B cell (primary cell): ENCODE measurements around the gene RMDN2. TPM values are rescaled to one million over a fixed set of nuclear protein-coding genes. Genes with fewer than 3 reads are reported as not detected.

ENCODE experiments used
- ATAC-seq: fragments of 200-7000 bp; cut with Tn5 transposase; one replicate; pipeline ENCODE4 v1.10.0; 2021; ENCODE audit warnings: low read depth, mild to moderate bottlenecking, moderate number of reproducible peaks, moderate library complexity
- CTCF ChIA-PET: fragments of 350-600 bp; sonication (Branson Sonifier 250); formaldehyde crosslinking; loops from one replicate; lab custom pipeline; 2021; ENCODE audit warnings: antibody characterized with exemption, inconsistent platforms; lab: Charles Lee
- POLR2A ChIA-PET: fragments of 350-600 bp; sonication (Branson Sonifier 250); formaldehyde crosslinking; loops from one replicate; lab custom pipeline; 2021; ENCODE audit warnings: antibody characterized with exemption; lab: Charles Lee
- DNase-seq: peaks from one replicate; pipeline ENCODE4 v3.0.0; 2013
- H2AFZ ChIP-seq: 2 replicates; pipeline ENCODE4 v1.6.1; 2012; ENCODE audit warnings: mild to moderate bottlenecking, low read depth, low read length; ENCODE audit not compliant: insufficient read depth, poor library complexity, severe bottlenecking
- H3K27ac ChIP-seq, 2 donors: 1 replicate in 1 of 2; 2 replicates in 1 of 2; pipeline ENCODE4 v1.5.1; 2012 to 2013; ENCODE audit warnings: low read length in 2 of 2, mild to moderate bottlenecking in 2 of 2, moderate library complexity in 1 of 2
- H3K27me3 ChIP-seq, 4 experiments: fragments of 200-600 bp in 1 of 4; sonication (generic) in 1 of 4; replicated peaks in 1 of 4; 1 replicate in 2 of 4; 2 replicates in 2 of 4; pipeline versions ENCODE4 v1.6.1 to v1.7.0; 2013 to 2016; ENCODE audit warnings: low read length in 3 of 4, mild to moderate bottlenecking in 2 of 4, mixed read lengths in 1 of 4, moderate library complexity in 1 of 4; ENCODE audit not compliant: insufficient read depth in 4 of 4, control insufficient read depth in 3 of 4; ENCODE audit errors: control extremely low read depth in 1 of 4
- H3K36me3 ChIP-seq, 2 experiments: replicated peaks in 1 of 2; 1 replicate in 1 of 2; 2 replicates in 1 of 2; pipeline versions ENCODE4 v1.6.1 to v1.7.1; 2013; ENCODE audit warnings: low read length in 1 of 2; ENCODE audit not compliant: insufficient read depth in 2 of 2, control insufficient read depth in 1 of 2; ENCODE audit errors: control extremely low read depth in 1 of 2, extremely low read depth in 1 of 2
- H3K4me1 ChIP-seq, 2 donors: fragments of 200-600 bp in 1 of 2; sonication (generic) in 1 of 2; 1 replicate in 1 of 2; 2 replicates in 1 of 2; pipeline versions ENCODE4 v1.5.1 to v1.6.1; 2013 to 2017; ENCODE audit warnings: low read length in 2 of 2; ENCODE audit not compliant: control insufficient read depth in 2 of 2, insufficient read depth in 2 of 2
- H3K4me2 ChIP-seq: replicated peaks from 2 replicates; pipeline ENCODE3; 2012; ENCODE audit warnings: mild to moderate bottlenecking, low read depth, low read length; ENCODE audit not compliant: poor library complexity, severe bottlenecking
- H3K4me3 ChIP-seq, 5 experiments: fragments of 200-600 bp in 1 of 5; sonication (generic) in 1 of 5; 1 replicate in 3 of 5; 2 replicates in 2 of 5; pipeline versions ENCODE4 v1.5.1 to v1.7.0; 2011 to 2016; ENCODE audit warnings: low read length in 4 of 5, mild to moderate bottlenecking in 4 of 5, low read depth in 2 of 5, control low read depth in 1 of 5, moderate library complexity in 1 of 5; ENCODE audit not compliant: insufficient read depth in 1 of 5; ENCODE audit errors: control extremely low read depth in 1 of 5, extremely low read depth in 1 of 5
- H3K79me2 ChIP-seq: fragments of 200-600 bp; sonication (generic); one replicate; pipeline ENCODE4 v1.6.0; 2016; ENCODE audit warnings: low read length; ENCODE audit not compliant: control insufficient read depth, insufficient read depth
- H3K9ac ChIP-seq: fragments of 200-600 bp; sonication (generic); 2 replicates; pipeline ENCODE4 v1.6.1; 2017; ENCODE audit warnings: mild to moderate bottlenecking, low read length, moderate library complexity
- H3K9me3 ChIP-seq, 3 donors: one replicate each; pipeline versions ENCODE4 v1.6.1 to v1.7.1; 2013; ENCODE audit warnings: low read length in 2 of 3; ENCODE audit not compliant: control insufficient read depth in 2 of 3, insufficient read depth in 1 of 3; ENCODE audit errors: control extremely low read depth in 1 of 3
- H4K20me1 ChIP-seq: 2 replicates; pipeline ENCODE4 v1.6.0; 2012; ENCODE audit warnings: mild to moderate bottlenecking, low read length; ENCODE audit not compliant: insufficient read depth, control insufficient read depth, poor library complexity, severe bottlenecking
- H3K27ac Mint-ChIP-seq: one replicate; pipeline ENCODE4 v1.8.0; 2021; ENCODE audit warnings: mixed read lengths
- H3K27me3 Mint-ChIP-seq: one replicate; pipeline ENCODE4 v1.8.0; 2021; ENCODE audit warnings: mixed read lengths
- H3K4me1 Mint-ChIP-seq: one replicate; pipeline ENCODE4 v1.8.0; 2021; ENCODE audit warnings: mixed read lengths
- H3K4me3 Mint-ChIP-seq: one replicate; pipeline ENCODE4 v1.8.0; 2021; ENCODE audit warnings: mixed read lengths
- H3K9me3 Mint-ChIP-seq: one replicate; pipeline ENCODE4 v1.8.0; 2022; ENCODE audit warnings: mixed read lengths; ENCODE audit not compliant: insufficient read depth
- EZH2 ChIP-seq: IDR thresholded peaks from 2 replicates; pipeline ENCODE4 v1.6.1; 2012; ENCODE audit warnings: borderline replicate concordance, low read depth, mild to moderate bottlenecking, moderate library complexity, low read length; ENCODE audit not compliant: insufficient read depth, poor library complexity, severe bottlenecking
- WGBS: methylation state at CpG from one replicate; pipeline ENCODE4 v1.1.5; 2013; ENCODE audit warnings: missing lambda C conversion rate; ENCODE audit not compliant: insufficient coverage; 5-methylcytosine and 5-hydroxymethylcytosine counted together
- intact Hi-C: fragments of 100-400 bp; cut with micrococcal nuclease; formaldehyde crosslinking; loops from one replicate; pipeline ENCODE4 v1.10.0; 2022
- polyA plus RNA-seq: library from polyadenylated mRNA; depleted of rRNA; stranded (reverse); fragments of >200 nt; gene quantifications from 2 replicates; pipeline ENCODE4 v1.2.3, GENCODE V29; 2012
- total RNA-seq, 2 donors: library from RNA; stranded (reverse); fragments of 120-200 nt in 1 of 2; gene quantifications; 1 replicate in 1 of 2; 2 replicates in 1 of 2; pipeline versions ENCODE4 v1.2.3 to v1.2.4, GENCODE V29; 2013 to 2022
- TF ChIP-seq, protein P1 (sequence below): fragments of 200-600 bp; IDR thresholded peaks from one replicate; pipeline ENCODE4 v1.8.0; 2022; ENCODE audit warnings: antibody characterized with exemption, mild to moderate bottlenecking

RMDN2 gene
- total and polyA plus RNA-seq, 2 donors (not counting 1 experiment from before 2014, with no cell fraction given): 6.4 to 6.6 TPM

GRCh38 chr2:37894047-37894446 is 31.0 kb upstream of the RMDN2 start:
- intact Hi-C loops: loop anchor here (5.0 kb wide), 3 partner anchors 223 to 502 kb away; no protein-coding TSS in a partner anchor
- TF ChIP-seq, protein P1, sequence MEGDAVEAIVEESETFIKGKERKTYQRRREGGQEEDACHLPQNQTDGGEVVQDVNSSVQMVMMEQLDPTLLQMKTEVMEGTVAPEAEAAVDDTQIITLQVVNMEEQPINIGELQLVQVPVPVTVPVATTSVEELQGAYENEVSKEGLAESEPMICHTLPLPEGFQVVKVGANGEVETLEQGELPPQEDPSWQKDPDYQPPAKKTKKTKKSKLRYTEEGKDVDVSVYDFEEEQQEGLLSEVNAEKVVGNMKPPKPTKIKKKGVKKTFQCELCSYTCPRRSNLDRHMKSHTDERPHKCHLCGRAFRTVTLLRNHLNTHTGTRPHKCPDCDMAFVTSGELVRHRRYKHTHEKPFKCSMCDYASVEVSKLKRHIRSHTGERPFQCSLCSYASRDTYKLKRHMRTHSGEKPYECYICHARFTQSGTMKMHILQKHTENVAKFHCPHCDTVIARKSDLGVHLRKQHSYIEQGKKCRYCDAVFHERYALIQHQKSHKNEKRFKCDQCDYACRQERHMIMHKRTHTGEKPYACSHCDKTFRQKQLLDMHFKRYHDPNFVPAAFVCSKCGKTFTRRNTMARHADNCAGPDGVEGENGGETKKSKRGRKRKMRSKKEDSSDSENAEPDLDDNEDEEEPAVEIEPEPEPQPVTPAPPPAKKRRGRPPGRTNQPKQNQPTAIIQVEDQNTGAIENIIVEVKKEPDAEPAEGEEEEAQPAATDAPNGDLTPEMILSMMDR: no peak
- no peak for TF ChIP-seq EZH2
- 97% methylated on average over 7 of the region's 7 CpGs for WGBS
- H2AFZ ChIP-seq: no peak overlapping the region
- Mint-ChIP-seq H3K27me3 (no peaks in the 10 kb centered on the region), H3K27ac (no peak overlapping the region), H3K4me1 (peaks cover 35% of the 10 kb centered on the region), H3K9me3 (peaks cover 3% of the 10 kb centered on the region), H3K4me3 (no peak overlapping the region)
- ATAC-seq (no peak), DNase-seq (no peak)
- peaks cover 28 to 34% of the 10 kb centered on the region in 2 donors for H3K4me1 ChIP-seq
- no peak overlapping the region for H3K9ac ChIP-seq
- H3K4me2 ChIP-seq: no peak overlapping the region
- no peaks in the 10 kb centered on the region for H3K36me3 ChIP-seq
- ChIA-PET CTCF (interaction anchor here (0.6 to 1.0 kb wide), 4 partner anchors 13 to 426 kb away, joined by 3 read pairs; no protein-coding TSS in a partner anchor), POLR2A (interaction anchor here (1.3 kb wide), 1 partner anchor 31 kb away, joined by 3 read pairs; the partner anchor contains the start of gene RMDN2)
- H4K20me1 ChIP-seq: no peaks in the 10 kb centered on the region
- no peaks in the 10 kb centered on the region for H3K9me3 ChIP-seq
- no peaks in the 10 kb centered on the region for H3K79me2 ChIP-seq
- H3K27ac ChIP-seq: no peak overlapping the region
- H3K4me3 ChIP-seq: no peak overlapping the region
- H3K27me3 ChIP-seq: no peaks in the 10 kb centered on the region

DNA sequence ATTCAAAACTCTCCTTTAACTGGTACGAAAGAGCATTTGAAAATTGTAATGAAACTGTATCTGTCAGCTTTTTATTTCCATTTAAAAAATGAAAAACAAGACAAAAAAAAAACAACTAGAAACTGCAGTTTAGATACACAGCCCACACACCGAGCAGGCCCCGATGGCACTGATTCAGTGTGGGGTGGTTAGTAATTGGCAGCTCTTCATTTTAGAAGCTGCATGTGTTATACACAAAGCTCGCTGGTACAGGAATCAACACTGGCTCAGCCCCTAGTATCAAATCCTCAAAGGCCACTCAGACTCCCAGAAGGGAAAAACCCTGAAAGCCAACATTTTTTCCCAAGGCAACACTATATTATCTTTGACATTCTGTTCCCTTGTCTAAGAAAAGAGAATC is 30.5 kb upstream of the RMDN2 start:
- ATAC-seq: no peak
- no peak for TF ChIP-seq EZH2
- TF ChIP-seq, protein P1: no peak
- Histone ChIP-seq H3K4me3 (no peak overlapping the region), H3K4me2 (no peak overlapping the region), H3K9ac (no peak overlapping the region), H3K79me2 (no peaks in the 10 kb centered on the region), H2AFZ (no peak overlapping the region), H3K9me3 (no peaks in the 10 kb centered on the region), H3K4me1 (peaks cover 28 to 34% of the 10 kb centered on the region in 2 donors), H4K20me1 (no peaks in the 10 kb centered on the region), H3K36me3 (no peaks in the 10 kb centered on the region), H3K27ac (no peak overlapping the region), H3K27me3 (no peaks in the 10 kb centered on the region)
- intact Hi-C loops: loop anchor here (5.0 kb wide), 3 partner anchors 223 to 502 kb away; no protein-coding TSS in a partner anchor
- CTCF ChIA-PET: interaction anchor here (0.6 to 1.0 kb wide), 4 partner anchors 13 to 425 kb away, joined by 3 read pairs; no protein-coding TSS in a partner anchor
- POLR2A ChIA-PET: interaction anchor here (1.3 kb wide), 1 partner anchor 31 kb away, joined by 3 read pairs; the partner anchor contains the start of gene RMDN2
- no CpG with 5 or more reads among the region's 4 CpGs for WGBS
- Mint-ChIP-seq H3K4me1 (peaks cover 35% of the 10 kb centered on the region), H3K27me3 (no peaks in the 10 kb centered on the region), H3K4me3 (no peak overlapping the region), H3K27ac (no peak overlapping the region), H3K9me3 (peaks cover 3% of the 10 kb centered on the region)
- no peak for DNase-seq
